ENCODE results near the gene CPTP. TPM values are rescaled to one million over a fixed set of nuclear protein-coding genes. Genes with fewer than 3 reads are reported as not detected.

Gene CPTP
- total and polyA plus RNA-seq, 2 of the 13 experiments (the other 11 are each of a cell fraction or from before 2014, with no cell fraction given) = 5.5 to 9.3 TPM

- no peak for TF ChIP-seq THAP11 (CRISPR knock-in tag; IDR thresholded peaks at IDR 0.05)
- 0 out of 2 replicates have a peak, but pooled peaks have one; percentile 49 for TF ChIP-seq POGK (CRISPR knock-in tag; conservative IDR thresholded peaks at IDR 0.05)
- peak; percentile 73 for TF ChIP-seq SAP130 (CRISPR knock-in tag; IDR thresholded peaks at IDR 0.05; ENCODE audit: low read depth)
- peak; percentile 80; the same call in 1 of the 2 replicates for TF ChIP-seq ATF3 (CRISPR knock-in tag; IDR thresholded peaks at IDR 0.05)
- TF ChIP-seq TSC22D2 (CRISPR knock-in tag; IDR thresholded peaks at IDR 0.05; ENCODE audit: borderline replicate concordance) = peak; percentile 88; the same call in 1 of the 2 replicates
- peak; percentile 32; the same call in 1 of the 2 replicates for TF ChIP-seq ZNF281 (CRISPR knock-in tag; IDR thresholded peaks at IDR 0.05; ENCODE audit: borderline replicate concordance)
- 0 out of 2 replicates have a peak, but pooled peaks have one; percentile 67 for TF ChIP-seq LRRFIP1 (CRISPR knock-in tag; conservative IDR thresholded peaks at IDR 0.05)
- TF ChIP-seq ZBED4 (CRISPR knock-in tag; IDR thresholded peaks at IDR 0.05; ENCODE audit: borderline replicate concordance) = no peak
- no peak for TF ChIP-seq CREB1 (IDR thresholded peaks at IDR 0.05)
- TF ChIP-seq CREB1 (CRISPR knock-in tag; IDR thresholded peaks at IDR 0.05) = no peak
- TF ChIP-seq ZNF782 (CRISPR knock-in tag; IDR thresholded peaks at IDR 0.05; ENCODE audit: borderline replicate concordance) = no peak
- no peak for TF ChIP-seq JUND (CRISPR knock-in tag; IDR thresholded peaks at IDR 0.05)
- TF ChIP-seq SP5 (CRISPR knock-in tag; IDR thresholded peaks at IDR 0.05; ENCODE audit: borderline replicate concordance, low read depth) = 0 out of 2 replicates have a peak, but pooled peaks have one; percentile 12
- TF ChIP-seq ZFP90 (CRISPR knock-in tag; IDR thresholded peaks at IDR 0.05; ENCODE audit: borderline replicate concordance) = peak; percentile 61; the same call in 1 of the 2 replicates
These were observed 10.2 kb downstream of the CPTP start (continued) for GRCh38 chr1:1334835-1335234.
